IPS-11a (cell line): Measurements from ENCODE around the gene RENBP.

Experiments used
- H3K4me3 ChIP-seq: one replicate; pipeline ENCODE4 v1.5.1; 2013; ENCODE audit warnings: low read depth, low read length, control low read depth

The RENBP gene

DNA sequence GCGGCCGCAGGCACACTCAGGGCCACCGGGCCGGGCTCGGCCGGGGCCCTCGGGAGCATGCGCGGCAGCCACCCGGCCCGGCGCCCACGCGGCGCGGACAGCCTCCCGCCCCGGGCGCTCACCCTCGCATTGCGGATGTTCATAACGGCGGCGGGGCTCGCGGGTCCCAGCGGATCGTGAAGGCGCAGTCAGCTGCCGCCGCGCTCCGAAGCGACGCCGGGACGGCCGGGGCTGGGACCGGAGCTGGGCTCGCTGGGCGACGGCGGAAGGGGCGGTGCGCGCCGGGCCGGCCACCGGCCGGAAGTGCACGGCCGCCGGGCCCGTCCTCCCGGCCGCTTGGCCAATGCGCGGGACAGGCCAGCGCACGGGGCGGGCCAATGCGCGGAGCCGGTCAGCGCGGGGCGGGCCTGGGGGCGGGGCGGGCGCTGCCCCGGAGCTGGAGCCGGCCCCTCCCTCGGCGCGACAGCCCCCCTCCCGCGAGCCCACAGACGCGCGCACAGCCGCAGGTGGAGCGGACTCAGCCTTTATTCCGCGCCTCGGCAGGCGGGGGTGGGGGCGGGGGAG lies 9.6 kb downstream of the RENBP start, which contains the start of gene NAA10:
Gene NAA10, minus strand, starts transcription at position 276 of the 564 bp plus-strand sequence. Its CDS starts 133 bp downstream, at position 143.
- H3K4me3 ChIP-seq = peak within 1 kb of the TSS; percentile 67

DNA sequence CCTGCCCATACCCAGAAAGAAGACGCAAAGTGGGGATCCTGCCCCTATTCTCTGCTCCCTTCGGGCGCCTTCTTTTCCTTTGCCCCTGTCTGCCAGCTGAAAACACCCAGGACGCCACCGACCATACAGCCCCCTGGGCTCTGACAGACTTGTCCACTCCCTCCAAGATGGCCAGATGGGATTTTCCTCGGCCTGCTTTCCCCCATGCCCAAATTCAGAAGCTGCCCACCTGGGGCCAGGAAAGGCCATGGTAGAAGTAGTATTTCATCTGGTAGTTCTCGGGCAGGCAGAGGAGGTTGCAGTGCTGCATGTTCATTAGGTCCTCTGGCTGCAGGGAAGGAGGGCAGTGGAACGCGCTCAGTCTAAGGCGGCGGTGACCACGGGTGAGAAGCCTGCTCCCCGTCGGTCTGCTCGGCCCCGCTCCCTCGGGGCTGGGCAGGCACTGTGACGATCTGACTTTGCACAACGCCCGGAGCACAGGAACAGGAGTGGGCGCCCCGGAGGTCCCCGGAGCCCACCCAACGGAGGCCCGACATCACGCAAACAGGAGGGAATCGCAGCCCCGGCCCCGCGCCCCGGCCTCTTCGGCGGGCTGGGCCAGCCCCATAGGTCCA lies 10.2 kb downstream of the RENBP start:
- peak overlapping the region; percentile 67 for H3K4me3 ChIP-seq

GRCh38 chrX:153933748-153934147 lies 10.7 kb downstream of the RENBP start:
- H3K4me3 ChIP-seq = peak overlapping the region; percentile 67

- H3K4me3 ChIP-seq = no peak overlapping the region
Measured at GRCh38 chrX:153932220-153932915, 12.1 kb downstream of the RENBP start.

DNA sequence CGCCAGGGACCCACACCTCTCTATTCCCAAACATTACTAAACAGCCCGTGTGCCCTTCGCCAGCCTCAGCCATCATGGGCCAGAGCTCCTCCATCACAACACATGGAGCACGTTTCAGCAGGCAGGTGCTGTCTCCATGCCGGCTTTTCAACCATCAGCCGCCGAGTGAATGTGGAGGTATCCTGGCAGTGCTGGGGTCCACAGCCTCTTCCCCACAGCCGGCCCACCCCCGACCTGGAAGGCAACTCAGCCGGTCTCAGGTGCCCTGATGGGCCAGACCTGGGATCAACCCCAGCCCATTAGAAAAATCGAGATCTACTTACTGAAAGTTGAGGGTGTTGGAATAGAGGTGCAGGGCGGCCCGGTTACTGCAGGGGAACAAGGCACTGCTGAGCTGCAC lies 12.7 kb downstream of the RENBP start:
- no peak overlapping the region for H3K4me3 ChIP-seq

DNA sequence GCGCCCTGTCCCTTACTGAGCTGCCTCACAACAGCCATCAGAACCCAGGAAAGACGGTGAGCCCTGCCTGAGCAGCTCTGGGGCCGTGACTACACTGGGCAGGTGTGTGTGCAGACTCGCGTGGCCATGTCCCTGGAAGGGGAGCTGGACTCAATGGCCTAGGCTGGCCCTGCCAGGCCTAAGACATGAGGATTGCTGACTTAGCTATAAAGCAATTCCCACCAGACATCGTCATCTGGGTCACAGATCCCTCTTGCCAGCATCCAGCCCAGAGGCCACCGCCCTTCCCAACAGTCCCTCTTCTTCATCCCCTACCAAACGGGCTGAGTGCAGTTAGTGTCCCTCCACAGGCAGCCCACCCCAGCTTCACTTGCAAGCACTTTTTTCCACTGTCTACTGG lies 13.3 kb downstream of the RENBP start:
- no peak overlapping the region for H3K4me3 ChIP-seq

DNA sequence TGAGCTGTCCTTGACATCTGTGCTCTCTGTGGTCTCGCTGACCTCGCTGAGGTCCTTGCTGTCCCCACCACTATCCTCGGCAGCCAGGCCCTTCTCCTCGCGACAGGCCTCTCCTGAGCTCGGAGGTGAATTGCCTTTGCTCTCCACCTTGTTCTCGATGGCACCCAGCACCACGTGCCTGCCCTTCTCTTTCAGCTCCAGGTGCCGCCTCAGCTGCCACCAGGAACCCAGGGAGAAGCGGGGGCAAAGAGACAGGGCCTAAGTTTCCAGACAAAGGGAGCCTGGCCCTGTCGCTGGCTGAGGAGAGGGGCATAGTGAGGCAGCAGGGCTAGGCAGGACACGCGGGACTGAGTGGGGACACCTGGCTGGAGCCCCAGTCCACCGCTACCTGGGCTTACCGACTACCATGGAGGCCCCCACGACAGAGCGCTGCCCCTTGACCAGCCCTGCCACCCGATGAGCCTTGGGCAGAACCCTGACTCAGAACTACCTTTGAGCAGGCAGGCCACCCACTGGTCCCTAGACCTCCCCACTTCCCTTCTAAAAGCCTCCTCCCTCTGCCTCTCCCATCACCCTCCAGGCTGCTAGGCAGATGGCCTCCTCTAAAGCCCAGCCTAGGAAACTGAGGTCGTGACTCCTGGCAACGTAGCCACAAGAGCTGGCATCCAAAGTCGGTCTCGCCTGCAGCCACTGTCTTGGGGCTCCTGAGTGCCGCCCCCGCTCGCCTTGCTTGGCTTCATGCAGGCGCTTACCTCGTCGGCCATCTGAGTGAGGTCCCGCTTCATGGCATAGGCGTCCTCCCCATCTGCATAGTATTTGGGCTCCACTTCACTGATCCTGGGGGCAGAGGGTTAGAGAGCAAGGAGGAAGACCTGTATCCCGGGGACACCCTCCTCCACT lies 14.2 kb downstream of the RENBP start:
- no peak overlapping the region for H3K4me3 ChIP-seq

GRCh38 chrX:153929576-153929975 lies 14.9 kb downstream of the RENBP start:
- H3K4me3 ChIP-seq = no peak overlapping the region

- H3K4me3 ChIP-seq = no peak overlapping the region
Measured at GRCh38 chrX:153928846-153929245, 15.6 kb downstream of the RENBP start.

- peak overlapping the region; percentile 41 for H3K4me3 ChIP-seq
Measured at GRCh38 chrX:153927922-153928760, 16.3 kb downstream of the RENBP start.

- peak overlapping the region; percentile 41 for H3K4me3 ChIP-seq
Measured at GRCh38 chrX:153927672-153927921, 16.8 kb downstream of the RENBP start.

GRCh38 chrX:153926858-153927671 lies 17.4 kb downstream of the RENBP start:
- H3K4me3 ChIP-seq = peak overlapping the region; percentile 41

- peak overlapping the region; percentile 8 for H3K4me3 ChIP-seq
Measured at GRCh38 chrX:153926552-153926857, 17.9 kb downstream of the RENBP start.

DNA sequence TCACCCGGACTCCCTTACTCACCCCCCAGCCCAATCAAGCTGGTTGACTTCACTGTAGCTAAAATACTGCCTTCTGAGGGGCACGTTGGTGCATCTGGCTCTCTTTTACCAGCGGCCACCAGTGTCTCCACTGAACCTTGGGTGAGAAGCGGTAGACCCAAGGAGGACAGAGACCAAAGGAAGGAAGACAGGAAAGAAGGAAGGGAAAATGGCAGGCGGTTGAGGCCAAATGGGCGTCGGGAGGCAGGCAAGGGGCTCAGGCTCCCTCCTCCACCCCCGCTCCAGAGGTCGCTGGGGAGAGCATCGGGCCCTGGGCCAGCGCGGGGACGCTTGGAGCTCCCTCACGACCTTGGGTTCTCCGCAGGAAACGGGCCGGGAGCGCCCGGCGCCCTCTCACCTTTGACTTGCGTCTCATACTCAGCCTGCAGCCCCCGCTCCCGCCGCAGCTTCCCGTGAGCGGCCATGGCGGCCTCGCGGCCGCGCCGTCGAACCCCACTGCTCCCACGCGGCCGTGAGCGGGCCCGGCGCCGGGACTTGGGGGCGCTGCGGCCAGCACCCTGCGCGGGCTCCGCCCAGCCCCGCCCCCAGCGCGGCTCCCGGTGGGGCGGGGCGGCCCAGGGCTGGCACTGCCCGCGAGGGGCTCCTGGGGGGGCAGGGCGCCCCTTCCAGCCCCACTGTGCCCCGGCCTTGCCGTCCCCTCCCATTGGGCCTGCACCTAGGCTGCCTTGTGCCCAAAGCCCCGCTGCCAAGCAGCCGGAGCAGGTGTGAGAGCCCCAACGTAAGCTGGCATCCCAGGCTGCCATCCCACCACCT lies 18.5 kb downstream of the RENBP start, which contains the start of gene ARHGAP4:
Gene ARHGAP4, minus strand, starts transcription at position 526 of the 813 bp plus-strand sequence. Its CDS starts 62 bp downstream, at position 464.
- peak within 1 kb of the TSS; percentile 34 for H3K4me3 ChIP-seq

DNA sequence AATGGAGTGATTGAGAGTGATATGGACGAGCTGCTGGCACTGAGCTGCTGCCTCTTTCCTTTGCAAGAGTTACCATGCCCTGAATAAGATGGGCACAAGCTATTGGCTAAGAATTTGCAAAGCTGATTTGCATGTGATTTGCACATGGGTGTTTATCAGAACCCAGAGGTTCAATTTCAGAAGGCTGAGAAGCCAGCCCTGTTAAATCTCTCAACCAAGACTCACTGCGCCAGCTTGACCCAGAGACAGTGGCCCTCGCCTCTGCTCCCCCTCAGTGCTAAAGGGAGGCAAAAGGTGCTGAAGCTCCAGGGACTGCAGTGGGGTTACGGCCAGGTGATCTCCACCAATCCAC lies 19.1 kb downstream of the RENBP start:
- peak overlapping the region; percentile 34 for H3K4me3 ChIP-seq

GRCh38 chrX:153924149-153924861 lies 20.1 kb downstream of the RENBP start:
- no peak overlapping the region for H3K4me3 ChIP-seq

GRCh38 chrX:153922932-153923857 lies 21.2 kb downstream of the RENBP start:
- no peak overlapping the region for H3K4me3 ChIP-seq
